ENCODE measurements around the gene CATSPERD.

GRCh38 chr19:5767949-5768348 lies 47.5 kb downstream of the CATSPERD start:
- TF ChIP-seq, protein P1, sequence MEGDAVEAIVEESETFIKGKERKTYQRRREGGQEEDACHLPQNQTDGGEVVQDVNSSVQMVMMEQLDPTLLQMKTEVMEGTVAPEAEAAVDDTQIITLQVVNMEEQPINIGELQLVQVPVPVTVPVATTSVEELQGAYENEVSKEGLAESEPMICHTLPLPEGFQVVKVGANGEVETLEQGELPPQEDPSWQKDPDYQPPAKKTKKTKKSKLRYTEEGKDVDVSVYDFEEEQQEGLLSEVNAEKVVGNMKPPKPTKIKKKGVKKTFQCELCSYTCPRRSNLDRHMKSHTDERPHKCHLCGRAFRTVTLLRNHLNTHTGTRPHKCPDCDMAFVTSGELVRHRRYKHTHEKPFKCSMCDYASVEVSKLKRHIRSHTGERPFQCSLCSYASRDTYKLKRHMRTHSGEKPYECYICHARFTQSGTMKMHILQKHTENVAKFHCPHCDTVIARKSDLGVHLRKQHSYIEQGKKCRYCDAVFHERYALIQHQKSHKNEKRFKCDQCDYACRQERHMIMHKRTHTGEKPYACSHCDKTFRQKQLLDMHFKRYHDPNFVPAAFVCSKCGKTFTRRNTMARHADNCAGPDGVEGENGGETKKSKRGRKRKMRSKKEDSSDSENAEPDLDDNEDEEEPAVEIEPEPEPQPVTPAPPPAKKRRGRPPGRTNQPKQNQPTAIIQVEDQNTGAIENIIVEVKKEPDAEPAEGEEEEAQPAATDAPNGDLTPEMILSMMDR (IDR thresholded peaks at IDR 0.05) = no peak
- no peak for TF ChIP-seq ZFX (IDR thresholded peaks at IDR 0.05; ENCODE audit: borderline replicate concordance)
